HCT116 (cell line): Measurements from ENCODE around the gene HAO2.

Source experiments
- ATF3 ChIP-seq: IDR thresholded peaks from 2 replicates; pipeline ENCODE4 v1.6.1; 2012
- CEBPB ChIP-seq: IDR thresholded peaks from 2 replicates; pipeline ENCODE4 v1.6.1; 2012; ENCODE audit warnings: low read depth
- CTCF ChIP-seq, 3 experiments: fragments of 200-600 bp in 1 of 3; sonication (generic) in 1 of 3; IDR thresholded peaks in 2 of 3; conservative IDR thresholded peaks in 1 of 3; 2 replicates each; pipeline ENCODE4 v1.5.1; 2012 to 2017; ENCODE audit warnings: low read depth in 2 of 3, low read length in 2 of 3, antibody characterized with exemption in 1 of 3, borderline replicate concordance in 1 of 3, control low read depth in 1 of 3, mild to moderate bottlenecking in 1 of 3, mixed read lengths in 1 of 3, mixed run types in 1 of 3, moderate library complexity in 1 of 3; ENCODE audit not compliant: insufficient read depth in 1 of 3
- EZH2 ChIP-seq: fragments of 200-600 bp; sonication (generic); IDR thresholded peaks from 2 replicates; pipeline ENCODE4 v1.6.1; 2017; ENCODE audit warnings: antibody characterized with exemption, mixed run types
- POLR2A ChIP-seq: IDR thresholded peaks from 2 replicates; pipeline ENCODE4 v1.7.0; 2011; ENCODE audit warnings: borderline replicate concordance; ENCODE audit not compliant: insufficient read depth, insufficient read length; ENCODE audit errors: extremely low read depth
- RAD21 ChIP-seq: IDR thresholded peaks from 2 replicates; pipeline ENCODE4 v1.6.1; 2012; ENCODE audit warnings: low read depth, mild to moderate bottlenecking
- ZFX ChIP-seq: fragments of 450-650 bp; IDR thresholded peaks from 2 replicates; pipeline ENCODE4 v1.6.1; 2017
- ZNF274 ChIP-seq: fragments of 200-500 bp; sonication (Bioruptor generic); IDR thresholded peaks from 2 replicates; pipeline ENCODE4 v1.6.1; 2014; ENCODE audit warnings: mild to moderate bottlenecking, low read depth, low read length, inconsistent platforms
- TF ChIP-seq, protein P1 (sequence below): IDR thresholded peaks from 2 replicates; pipeline ENCODE4 v1.6.1; 2012
- TF ChIP-seq, protein P2 (sequence below): IDR thresholded peaks from 2 replicates; pipeline ENCODE4 v1.6.1; 2012; ENCODE audit warnings: low read depth

DNA sequence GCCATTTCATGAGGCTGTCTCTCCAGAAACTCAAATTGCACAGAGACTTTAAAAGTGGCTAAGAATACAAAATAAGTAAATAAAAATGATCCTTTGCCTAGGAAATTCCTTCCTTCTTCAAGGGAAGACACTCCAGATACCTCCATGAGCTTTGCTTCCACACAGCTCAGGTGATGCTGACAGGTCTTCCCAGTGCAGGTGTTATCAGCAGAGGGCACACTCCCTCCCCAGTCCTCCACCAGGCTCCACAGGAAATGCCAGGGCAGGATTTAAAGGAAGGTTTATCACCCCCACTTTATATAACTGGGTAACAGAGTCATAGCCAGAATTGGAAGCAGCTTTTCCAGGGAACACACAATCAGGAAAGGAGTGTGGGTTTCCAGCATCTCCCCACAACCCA lies 52.1 kb downstream of the HAO2 start:
- no peak for TF ChIP-seq POLR2A
- TF ChIP-seq RAD21, result no peak
- no peak for TF ChIP-seq CTCF (IDR thresholded peaks at IDR 0.05 in 2 of 3, conservative IDR thresholded peaks at IDR 0.05 in 1 of 3; ENCODE audit: borderline replicate concordance in 1 of 3, insufficient read depth in 1 of 3, low read depth in 2 of 3, low read length in 2 of 3)
- TF ChIP-seq, protein P1, sequence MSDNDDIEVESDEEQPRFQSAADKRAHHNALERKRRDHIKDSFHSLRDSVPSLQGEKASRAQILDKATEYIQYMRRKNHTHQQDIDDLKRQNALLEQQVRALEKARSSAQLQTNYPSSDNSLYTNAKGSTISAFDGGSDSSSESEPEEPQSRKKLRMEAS, result no peak
- TF ChIP-seq CEBPB, result no peak
- TF ChIP-seq EZH2, result no peak
- no peak for TF ChIP-seq ATF3
- TF ChIP-seq ZNF274, result no peak
- TF ChIP-seq ZFX, result no peak
- TF ChIP-seq, protein P2, sequence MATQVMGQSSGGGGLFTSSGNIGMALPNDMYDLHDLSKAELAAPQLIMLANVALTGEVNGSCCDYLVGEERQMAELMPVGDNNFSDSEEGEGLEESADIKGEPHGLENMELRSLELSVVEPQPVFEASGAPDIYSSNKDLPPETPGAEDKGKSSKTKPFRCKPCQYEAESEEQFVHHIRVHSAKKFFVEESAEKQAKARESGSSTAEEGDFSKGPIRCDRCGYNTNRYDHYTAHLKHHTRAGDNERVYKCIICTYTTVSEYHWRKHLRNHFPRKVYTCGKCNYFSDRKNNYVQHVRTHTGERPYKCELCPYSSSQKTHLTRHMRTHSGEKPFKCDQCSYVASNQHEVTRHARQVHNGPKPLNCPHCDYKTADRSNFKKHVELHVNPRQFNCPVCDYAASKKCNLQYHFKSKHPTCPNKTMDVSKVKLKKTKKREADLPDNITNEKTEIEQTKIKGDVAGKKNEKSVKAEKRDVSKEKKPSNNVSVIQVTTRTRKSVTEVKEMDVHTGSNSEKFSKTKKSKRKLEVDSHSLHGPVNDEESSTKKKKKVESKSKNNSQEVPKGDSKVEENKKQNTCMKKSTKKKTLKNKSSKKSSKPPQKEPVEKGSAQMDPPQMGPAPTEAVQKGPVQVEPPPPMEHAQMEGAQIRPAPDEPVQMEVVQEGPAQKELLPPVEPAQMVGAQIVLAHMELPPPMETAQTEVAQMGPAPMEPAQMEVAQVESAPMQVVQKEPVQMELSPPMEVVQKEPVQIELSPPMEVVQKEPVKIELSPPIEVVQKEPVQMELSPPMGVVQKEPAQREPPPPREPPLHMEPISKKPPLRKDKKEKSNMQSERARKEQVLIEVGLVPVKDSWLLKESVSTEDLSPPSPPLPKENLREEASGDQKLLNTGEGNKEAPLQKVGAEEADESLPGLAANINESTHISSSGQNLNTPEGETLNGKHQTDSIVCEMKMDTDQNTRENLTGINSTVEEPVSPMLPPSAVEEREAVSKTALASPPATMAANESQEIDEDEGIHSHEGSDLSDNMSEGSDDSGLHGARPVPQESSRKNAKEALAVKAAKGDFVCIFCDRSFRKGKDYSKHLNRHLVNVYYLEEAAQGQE, result no peak
